ENCODE results near the gene LHX4.

Gene LHX4

DNA sequence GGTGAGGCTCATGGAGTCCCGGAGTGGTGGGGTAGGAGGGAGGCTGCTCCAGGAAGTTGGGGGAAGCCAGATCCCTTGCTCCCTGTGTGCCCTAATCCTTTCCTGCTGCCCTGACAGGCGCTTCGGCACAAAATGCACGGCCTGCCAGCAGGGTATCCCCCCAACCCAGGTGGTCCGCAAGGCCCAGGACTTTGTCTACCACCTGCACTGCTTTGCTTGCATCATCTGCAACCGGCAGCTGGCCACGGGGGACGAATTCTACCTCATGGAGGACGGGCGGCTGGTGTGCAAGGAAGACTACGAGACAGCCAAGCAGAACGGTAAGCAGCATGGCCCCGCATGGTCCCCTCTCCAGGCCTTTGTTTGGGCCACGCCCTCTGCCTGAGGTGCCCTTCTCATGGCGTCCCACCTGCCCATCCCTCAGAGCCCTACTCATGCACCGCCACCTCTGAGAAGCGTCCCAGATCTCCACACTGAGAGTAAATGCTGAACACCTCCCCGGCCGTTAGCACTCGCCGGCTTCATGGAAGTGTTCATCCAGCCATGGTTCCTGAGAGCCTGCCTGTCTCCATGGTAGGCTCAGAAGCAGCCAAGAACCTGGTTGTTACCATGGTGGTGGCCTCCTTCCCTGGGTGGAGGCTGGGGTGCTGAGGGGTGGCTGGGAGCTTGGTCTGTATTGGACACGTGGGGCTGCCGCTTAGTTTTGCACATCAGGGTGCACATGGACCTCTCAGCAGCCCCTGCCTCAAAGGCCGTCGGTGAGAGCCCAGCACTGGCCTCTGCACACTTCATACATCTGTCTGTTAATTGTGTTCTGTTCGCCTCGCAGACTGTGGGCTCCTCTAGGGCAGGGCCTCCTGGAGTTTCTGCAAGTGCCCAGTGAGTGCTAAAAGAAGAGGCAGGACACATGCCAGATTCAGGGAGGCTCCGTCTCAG is 36.5 kb downstream of the LHX4 start:
- TF ChIP-seq, protein P1, sequence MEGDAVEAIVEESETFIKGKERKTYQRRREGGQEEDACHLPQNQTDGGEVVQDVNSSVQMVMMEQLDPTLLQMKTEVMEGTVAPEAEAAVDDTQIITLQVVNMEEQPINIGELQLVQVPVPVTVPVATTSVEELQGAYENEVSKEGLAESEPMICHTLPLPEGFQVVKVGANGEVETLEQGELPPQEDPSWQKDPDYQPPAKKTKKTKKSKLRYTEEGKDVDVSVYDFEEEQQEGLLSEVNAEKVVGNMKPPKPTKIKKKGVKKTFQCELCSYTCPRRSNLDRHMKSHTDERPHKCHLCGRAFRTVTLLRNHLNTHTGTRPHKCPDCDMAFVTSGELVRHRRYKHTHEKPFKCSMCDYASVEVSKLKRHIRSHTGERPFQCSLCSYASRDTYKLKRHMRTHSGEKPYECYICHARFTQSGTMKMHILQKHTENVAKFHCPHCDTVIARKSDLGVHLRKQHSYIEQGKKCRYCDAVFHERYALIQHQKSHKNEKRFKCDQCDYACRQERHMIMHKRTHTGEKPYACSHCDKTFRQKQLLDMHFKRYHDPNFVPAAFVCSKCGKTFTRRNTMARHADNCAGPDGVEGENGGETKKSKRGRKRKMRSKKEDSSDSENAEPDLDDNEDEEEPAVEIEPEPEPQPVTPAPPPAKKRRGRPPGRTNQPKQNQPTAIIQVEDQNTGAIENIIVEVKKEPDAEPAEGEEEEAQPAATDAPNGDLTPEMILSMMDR (IDR thresholded peaks at IDR 0.05; ENCODE audit: low read depth, low read length) = no peak
- no peak for DNase-seq (ENCODE audit: extremely low read depth, low read depth)

DNA sequence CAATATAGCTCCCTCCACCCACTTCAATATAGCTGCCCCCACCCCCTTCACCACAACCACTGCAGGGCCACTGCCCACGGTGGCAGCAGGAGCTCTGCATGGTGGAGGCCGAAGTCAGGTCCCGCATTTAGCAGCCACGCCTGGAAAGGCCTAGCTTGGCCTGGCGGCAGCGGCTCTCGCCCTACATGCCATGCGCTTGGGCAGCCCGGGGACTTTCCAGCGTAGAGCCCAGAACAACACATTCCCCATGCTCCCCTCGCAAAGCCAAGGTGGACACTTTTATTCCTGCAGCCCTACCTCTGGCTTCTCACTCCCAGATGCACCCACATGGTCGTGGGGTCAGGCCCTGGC is 37.1 kb downstream of the LHX4 start:
- TF ChIP-seq, protein P1 (IDR thresholded peaks at IDR 0.05; ENCODE audit: low read depth, low read length) = no peak
- no peak for DNase-seq (ENCODE audit: extremely low read depth, low read depth)

GRCh38 chr1:180267761-180268555 is 37.9 kb downstream of the LHX4 start:
- TF ChIP-seq, protein P1 (IDR thresholded peaks at IDR 0.05; ENCODE audit: low read depth, low read length) = no peak
- no peak for DNase-seq (ENCODE audit: extremely low read depth, low read depth)

GRCh38 chr1:180268556-180269075 is 38.6 kb downstream of the LHX4 start:
- no peak for DNase-seq (ENCODE audit: extremely low read depth, low read depth)
- TF ChIP-seq, protein P1 (IDR thresholded peaks at IDR 0.05; ENCODE audit: low read depth, low read length) = no peak

DNA sequence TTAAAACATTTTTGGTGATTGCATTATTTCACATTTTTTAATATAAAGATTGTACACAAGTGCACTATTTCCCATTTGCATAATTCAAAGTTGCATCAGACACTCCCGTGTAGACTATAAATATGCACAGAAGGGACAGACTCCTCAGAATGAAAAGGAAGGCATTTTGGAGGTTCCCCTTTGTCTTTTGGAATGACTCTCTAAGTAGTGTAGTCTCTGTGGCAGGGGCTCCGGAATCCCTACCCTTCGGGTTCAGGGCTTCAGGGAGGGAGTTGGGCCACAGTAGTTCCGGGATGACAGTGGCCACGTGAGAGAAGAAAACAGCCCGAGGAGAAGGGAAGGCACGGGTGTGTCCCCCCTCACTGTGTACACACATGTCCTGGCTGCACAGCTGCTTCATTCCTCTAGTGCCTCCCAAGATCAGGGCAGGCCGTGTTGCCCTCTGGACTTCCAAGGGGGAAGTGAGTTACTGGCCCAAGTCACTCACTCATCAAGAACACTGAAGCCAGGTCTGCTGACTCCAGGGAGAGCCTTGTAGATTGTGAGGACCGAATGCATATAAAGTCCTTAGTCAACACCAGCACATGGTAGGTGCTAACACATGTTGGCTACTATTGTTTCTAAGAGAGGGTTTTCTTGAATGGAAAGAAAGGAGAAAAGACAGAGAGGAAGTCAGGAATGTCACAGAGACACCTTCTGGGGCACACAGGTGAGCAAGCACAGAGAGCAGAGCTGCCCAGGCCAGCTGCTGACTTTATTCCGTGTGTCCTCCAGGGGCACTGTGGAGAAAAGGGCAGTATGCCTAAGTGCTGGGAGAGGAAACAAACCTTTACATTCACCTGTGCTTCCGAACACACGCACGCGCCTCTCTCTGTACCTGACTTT is 39.8 kb downstream of the LHX4 start:
- DNase-seq (ENCODE audit: extremely low read depth, low read depth) = no peak
- TF ChIP-seq, protein P1 (IDR thresholded peaks at IDR 0.05; ENCODE audit: low read depth, low read length) = no peak; the same call in 1 of the 2 replicates

GRCh38 chr1:180270530-180271271 is 40.6 kb downstream of the LHX4 start:
- no peak for DNase-seq (ENCODE audit: extremely low read depth, low read depth)
- TF ChIP-seq, protein P1 (IDR thresholded peaks at IDR 0.05; ENCODE audit: low read depth, low read length) = no peak
